HG03457 (cell line): ENCODE data around the gene TAF4B.
A peak's percentile ranks its signal among the peaks of the same experiment; 100 is the strongest.
"Not testable (repeated sequence)": the region's sequence is repeated elsewhere in the genome, so short reads cannot be mapped to it uniquely, and the experiment has no call there.

Source experiments
- ATAC-seq: cut with Tn5 transposase; IDR thresholded peaks from one replicate; pipeline ENCODE4 v1.9.1; 2021; ENCODE audit warnings: moderate number of reproducible peaks; ENCODE audit not compliant: unreplicated experiment

TAF4B gene

GRCh38 chr18:26378701-26379100, 152.5 kb downstream of the TAF4B start:
- no peak for ATAC-seq

DNA sequence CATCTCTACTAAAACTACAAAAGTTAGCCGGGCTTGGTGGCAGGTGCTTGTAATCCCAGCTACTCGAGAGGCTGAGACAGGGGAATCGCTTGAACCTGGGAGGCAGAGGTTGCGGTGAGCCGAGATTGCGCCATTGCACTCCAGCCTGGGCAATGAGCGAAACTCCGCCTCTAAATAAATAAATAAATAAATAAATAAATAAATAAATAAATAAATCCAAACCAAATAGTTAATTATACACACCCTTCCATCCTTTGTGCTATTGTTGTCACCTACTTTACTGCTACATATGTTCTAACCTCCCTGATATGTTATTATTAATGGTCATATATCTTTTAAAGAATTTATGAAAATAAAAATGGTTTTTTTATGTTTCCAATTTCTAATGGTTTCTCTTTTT, 155.3 kb downstream of the TAF4B start:
- not testable (repeated sequence) for ATAC-seq

GRCh38 chr18:26383454-26384270, 157.4 kb downstream of the TAF4B start:
- no peak for ATAC-seq

GRCh38 chr18:26386002-26386401, 159.8 kb downstream of the TAF4B start:
- no peak for ATAC-seq

- no peak for ATAC-seq
Measured at GRCh38 chr18:26386441-26386840, 160.2 kb downstream of the TAF4B start.

GRCh38 chr18:26394047-26394654, 167.9 kb downstream of the TAF4B start:
- ATAC-seq, result no peak

- no peak for ATAC-seq
Measured at GRCh38 chr18:26397019-26397418, 170.8 kb downstream of the TAF4B start.

DNA sequence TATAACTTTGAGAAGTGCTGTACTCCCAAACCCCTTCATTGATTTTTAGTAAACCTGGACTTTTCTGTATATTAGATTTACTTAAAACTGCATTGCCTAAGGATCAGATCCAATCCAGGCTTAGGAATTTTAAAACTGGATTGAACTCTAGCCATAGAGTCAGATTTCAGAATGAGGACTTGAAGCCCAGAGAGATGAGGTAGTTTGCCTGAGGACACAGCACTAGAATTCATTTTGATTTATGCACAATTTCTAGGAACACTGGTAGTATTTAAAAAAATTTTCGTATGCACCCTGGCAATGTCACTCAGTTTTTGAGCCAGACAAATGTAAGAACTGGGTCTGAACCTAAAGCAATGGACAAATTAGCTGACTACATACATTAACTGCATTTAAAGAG, 177.2 kb downstream of the TAF4B start:
- no peak for ATAC-seq

GRCh38 chr18:26405190-26405801, 179.1 kb downstream of the TAF4B start:
- ATAC-seq, result peak; percentile 75

DNA sequence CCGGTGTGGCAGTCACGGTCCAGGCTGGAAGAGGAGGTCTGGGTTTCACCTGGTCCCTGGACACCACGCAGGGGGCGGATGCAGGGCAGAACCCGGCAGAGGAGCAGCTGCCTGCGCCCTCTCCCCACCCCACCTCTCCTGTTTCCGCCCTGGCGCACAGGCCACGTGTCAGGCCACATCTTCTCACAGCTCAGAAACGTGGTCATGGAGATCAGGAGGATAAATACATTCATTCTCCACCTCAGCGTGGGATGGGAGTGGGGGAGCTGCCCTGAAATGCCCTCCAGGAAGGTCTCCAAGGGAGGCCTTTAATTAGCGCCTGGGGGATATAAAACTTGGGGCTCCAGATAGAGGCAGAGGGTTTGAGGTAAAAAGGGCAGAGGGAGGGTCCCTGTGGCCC, 180.1 kb downstream of the TAF4B start:
- no peak for ATAC-seq

DNA sequence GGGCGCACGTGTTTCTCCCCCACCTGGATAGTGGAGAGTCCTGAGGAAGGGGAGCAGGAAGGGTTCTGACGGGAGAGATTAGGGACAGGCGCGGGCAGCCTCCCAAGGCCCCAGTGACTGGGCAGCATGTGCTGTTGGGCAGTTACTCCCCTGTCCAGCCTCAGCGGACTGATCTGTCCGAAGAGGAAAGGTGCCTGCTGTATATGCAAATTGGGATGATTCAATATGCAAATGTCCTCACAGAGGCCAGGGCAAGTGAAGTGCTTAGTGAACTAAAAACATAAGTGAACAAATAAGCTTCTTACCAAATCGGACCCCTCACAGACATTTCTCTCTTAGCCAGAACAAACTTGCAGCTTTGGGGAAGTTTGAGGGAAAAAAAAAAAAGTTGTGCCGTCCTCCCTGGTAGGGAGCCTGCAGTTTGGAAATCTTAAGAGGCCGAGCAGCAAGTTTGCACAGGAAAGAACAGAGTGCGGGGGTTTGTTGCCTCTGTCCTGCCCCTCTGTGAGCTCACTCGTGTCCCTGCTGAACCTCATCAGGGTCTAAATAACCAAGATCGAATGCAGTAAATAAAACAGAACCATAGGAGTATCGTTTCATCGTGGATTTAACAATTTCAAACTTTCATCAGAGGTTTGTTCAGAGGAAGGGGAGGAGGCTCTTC, 180.7 kb downstream of the TAF4B start:
- ATAC-seq, result no peak

DNA sequence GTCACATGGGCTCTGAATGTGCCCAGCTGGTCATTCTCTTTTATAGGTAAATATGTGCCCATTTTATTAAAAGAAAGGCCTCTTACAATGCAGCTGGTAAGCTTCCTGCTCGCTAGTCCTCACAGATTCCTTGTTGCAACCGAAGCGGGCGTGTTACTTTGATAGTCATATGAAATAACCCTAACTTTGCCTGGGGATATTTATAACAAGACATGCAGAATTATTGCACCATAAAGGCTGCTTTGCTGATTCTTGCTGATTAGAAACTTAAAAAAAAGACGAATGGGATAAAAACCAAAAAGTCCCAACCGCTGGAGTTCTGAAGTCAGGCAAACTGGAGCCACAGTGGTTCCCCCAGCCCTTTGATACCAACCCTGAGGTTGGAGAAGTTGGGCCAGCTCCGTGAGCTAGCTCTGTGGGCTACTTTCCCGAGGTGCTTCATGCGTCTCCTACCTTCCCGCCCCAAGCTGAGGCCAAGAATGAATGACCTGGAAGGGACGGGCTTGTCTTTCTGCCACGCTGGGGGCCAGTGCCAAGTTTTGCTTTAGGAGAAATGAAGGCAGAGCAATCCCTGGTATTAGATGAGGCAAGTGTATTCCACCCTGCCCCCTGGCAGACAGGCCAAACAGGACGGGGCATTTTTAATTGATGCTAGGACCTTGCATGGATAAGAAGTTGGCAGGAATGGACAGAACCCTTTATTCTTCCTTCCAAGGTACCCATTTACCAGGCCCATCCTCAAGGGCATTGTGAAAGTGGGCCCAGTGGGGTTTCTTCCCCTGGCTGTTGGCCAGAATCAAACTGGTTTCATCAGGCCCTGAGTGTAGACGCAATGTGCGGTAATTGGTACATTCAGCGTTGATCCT, 181.7 kb downstream of the TAF4B start:
- no peak for ATAC-seq

DNA sequence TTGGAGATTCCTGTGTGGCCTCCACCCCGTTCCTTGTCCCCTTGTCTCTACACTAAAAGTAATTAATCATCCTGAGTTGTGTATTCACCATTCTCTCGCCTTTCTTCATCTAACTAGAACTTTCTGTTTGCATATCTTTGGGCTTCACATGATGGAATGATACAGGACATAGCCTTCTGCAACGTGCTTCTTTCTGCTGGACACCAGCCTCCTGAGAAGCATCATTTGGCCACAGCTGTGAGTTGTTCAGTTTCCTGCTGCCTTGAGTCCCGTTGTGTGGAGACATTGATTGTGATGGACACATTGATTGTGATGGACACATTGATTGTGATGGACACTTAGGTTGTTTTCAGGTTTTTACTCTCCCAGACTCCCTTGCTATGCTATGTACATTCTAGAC, 182.8 kb downstream of the TAF4B start:
- ATAC-seq, result no peak

DNA sequence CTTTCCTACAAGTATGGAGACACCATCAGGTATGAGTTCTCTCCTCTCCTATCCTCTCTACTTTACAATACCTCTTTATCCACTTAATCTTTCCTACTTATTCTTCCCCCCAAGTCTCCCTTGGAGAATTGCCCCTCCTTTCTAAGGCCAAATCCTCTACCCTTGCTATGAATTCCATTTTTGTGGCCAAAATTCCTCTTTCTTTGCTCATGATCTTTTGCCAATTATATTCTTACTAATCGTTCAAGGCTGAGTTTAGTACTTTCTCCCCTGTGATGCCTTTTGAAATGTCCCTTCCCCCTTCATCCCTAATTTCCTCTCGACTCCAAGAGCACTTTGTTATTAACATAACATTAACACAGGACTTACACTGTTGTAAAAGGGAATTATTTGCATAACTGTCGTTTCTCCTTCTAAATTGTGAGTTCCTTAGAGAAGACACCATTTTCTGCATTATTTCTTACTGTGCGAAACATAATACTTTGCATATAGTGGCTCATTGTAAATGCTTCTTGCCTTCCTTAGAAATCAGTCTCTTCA, 188.7 kb downstream of the TAF4B start:
- ATAC-seq, result no peak

DNA sequence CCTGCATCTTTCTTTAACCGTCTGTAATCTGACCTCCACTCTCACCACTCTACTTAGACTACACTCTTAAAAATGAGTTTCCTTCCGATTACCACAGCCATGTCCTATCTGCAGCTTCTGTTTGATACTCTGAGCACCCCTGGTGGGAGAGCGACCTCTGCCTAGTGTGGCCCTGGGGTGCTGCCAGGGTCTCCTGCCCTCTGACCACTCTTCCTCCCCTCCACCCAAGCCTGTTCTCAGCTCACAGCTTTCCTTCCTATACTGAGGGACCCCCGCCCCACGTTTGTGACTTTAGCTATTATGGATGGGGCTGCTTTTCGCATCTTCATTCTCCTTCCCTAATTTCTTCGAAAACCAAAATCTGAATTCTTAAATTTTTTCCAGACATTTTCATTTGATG, 189.4 kb downstream of the TAF4B start:
- no peak for ATAC-seq

DNA sequence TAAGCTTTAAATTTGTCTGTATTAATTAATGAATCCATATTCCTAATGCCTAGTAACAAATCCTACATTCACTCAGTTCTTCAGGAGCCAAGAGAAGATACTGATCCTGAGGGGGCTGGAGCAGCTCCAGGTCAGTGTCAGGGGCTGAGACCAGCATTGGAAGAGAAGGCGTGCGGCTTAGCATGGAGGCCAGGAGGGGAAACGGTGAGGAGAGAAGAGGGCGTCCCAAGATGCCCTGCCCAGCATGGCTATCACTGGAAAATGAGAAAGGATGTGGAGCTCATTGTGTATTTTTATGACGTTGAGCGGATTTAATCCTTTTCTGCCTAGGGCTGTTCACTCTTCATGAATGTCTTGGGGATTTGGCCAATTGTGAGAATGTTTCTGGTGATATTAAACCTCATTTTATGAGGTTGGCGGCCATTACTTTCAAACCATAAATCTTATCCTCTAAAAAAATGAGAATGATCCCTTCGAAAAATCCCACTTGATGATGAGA, 190.5 kb downstream of the TAF4B start:
- no peak for ATAC-seq

DNA sequence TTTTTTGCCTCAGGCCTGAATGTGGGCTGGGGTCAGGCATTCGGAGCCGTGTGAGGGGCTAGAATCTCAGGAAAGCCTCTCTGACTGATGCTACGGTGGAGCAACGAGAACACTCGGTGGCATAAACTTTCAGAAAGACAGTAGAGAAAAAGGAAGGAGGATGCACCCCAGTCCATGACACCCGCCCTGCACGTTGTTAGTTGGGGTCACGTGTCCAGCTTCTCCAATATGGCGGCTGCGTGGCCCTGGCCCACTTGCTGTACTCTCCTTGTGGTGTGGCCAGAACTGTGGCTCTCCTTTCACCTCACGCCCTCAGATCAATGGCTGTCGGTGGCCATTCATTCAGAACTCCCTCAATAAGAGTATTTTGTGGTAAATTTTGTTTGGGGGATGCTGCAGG, 190.9 kb downstream of the TAF4B start:
- ATAC-seq, result no peak

- ATAC-seq, result no peak
Measured at GRCh38 chr18:26418225-26418624, 192.0 kb downstream of the TAF4B start.

- no peak for ATAC-seq
Measured at GRCh38 chr18:26419746-26420145, 193.5 kb downstream of the TAF4B start.

DNA sequence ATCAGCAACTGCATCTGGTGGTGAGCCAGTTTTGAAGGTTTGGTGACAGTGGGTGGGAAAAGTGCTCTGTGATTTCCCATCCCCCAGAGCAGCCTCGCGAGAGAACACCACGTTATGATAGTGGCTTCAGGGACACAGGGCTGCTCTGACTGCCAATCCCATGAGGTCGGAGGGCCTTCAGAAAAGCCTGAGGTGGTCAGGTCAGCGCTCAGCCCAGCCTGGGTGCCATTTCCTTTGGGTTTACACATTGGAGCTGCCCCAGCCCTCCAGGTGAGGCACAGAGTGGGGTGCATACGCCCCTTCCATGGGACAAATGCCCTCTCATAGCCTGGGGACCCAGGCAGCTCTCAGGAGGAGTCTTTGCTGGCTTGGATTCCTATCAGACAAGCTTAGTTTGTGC, 195.3 kb downstream of the TAF4B start:
- ATAC-seq, result no peak
